ENCODE results near the gene IGLL1.
"Not testable (repeated sequence)": the region's sequence is repeated elsewhere in the genome, so short reads cannot be mapped to it uniquely, and the experiment has no call there.

The IGLL1 gene

DNA sequence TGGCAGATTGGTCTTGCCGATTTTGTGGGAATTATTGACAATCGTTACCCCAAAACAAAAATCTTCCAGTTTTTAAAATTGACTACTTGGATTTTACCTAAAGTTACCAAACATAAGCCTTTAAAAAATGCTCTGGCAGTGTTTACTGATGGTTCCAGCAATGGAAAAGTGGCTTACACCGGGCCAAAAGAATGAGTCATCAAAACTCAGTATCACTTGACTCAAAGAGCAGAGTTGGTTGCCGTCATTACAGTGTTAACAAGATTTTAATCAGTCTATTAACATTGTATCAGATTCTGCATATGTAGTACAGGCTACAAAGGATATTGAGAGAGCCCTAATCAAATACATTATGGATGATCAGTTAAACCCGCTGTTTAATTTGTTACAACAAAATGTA is 37.2 kb downstream of the IGLL1 start:
- no peak overlapping the region for H4K91ac ChIP-seq (ENCODE audit: low read length)
- peaks cover 5% of the 10 kb centered on the region for H3K9me3 ChIP-seq (ENCODE audit: control insufficient read depth, low read length)
- H2AK5ac ChIP-seq (ENCODE audit: low read length, severe bottlenecking), result no peak overlapping the region
- peaks cover 6 to 18% of the 10 kb centered on the region in 2 experiments for H3K27me3 ChIP-seq (ENCODE audit: control insufficient read depth in 1 of 2, insufficient read depth in 1 of 2, low read length in 2 of 2)
- no peak overlapping the region for H3K4ac ChIP-seq (ENCODE audit: low read depth in 1 of 2, low read length in 2 of 2)
- H3K4me1 ChIP-seq (ENCODE audit: control insufficient read depth, insufficient read depth, low read depth, low read length), result no peaks in the 10 kb centered on the region
- no peak overlapping the region for H2BK5ac ChIP-seq (ENCODE audit: low read depth, low read length, poor library complexity, severe bottlenecking)
- WGBS, result 71% methylated on average over 4 of the region's 5 CpGs
- H2BK120ac ChIP-seq (ENCODE audit: low read depth, low read length), result no peak overlapping the region
- H2AFZ ChIP-seq (ENCODE audit: low read depth, low read length), result no peak overlapping the region
- H3K36me3 ChIP-seq (ENCODE audit: control insufficient read depth in 1 of 2, insufficient read depth in 2 of 2, low read depth in 1 of 2, low read length in 2 of 2), result no peaks in the 10 kb centered on the region
- DNase-seq, result peak; percentile 56
- no peak overlapping the region for H3K27ac ChIP-seq (ENCODE audit: low read length, poor library complexity, severe bottlenecking)
- H3K79me1 ChIP-seq (replicated peaks; ENCODE audit: low read length, poor library complexity, severe bottlenecking), result no peaks in the 10 kb centered on the region
- no peak overlapping the region for H2BK12ac ChIP-seq (ENCODE audit: low read length in 2 of 2)
- no peak overlapping the region for H4K8ac ChIP-seq (ENCODE audit: low read length)
- no peak overlapping the region for H3K23ac ChIP-seq (ENCODE audit: low read length in 2 of 2)
- H3K4me3 ChIP-seq (ENCODE audit: insufficient read depth in 1 of 2, low read depth in 1 of 2, low read length in 2 of 2), result no peak overlapping the region
- no peak overlapping the region for H3K9ac ChIP-seq (ENCODE audit: low read length)
- no peak overlapping the region for H2BK15ac ChIP-seq (ENCODE audit: low read depth, poor library complexity, severe bottlenecking)
- H3K4me2 ChIP-seq (ENCODE audit: low read length, poor library complexity, severe bottlenecking), result no peak overlapping the region
- H3K18ac ChIP-seq (ENCODE audit: low read depth in 1 of 2, low read length in 2 of 2), result no peak overlapping the region
- no peak overlapping the region for H3K14ac ChIP-seq (ENCODE audit: low read length in 2 of 2)

DNA sequence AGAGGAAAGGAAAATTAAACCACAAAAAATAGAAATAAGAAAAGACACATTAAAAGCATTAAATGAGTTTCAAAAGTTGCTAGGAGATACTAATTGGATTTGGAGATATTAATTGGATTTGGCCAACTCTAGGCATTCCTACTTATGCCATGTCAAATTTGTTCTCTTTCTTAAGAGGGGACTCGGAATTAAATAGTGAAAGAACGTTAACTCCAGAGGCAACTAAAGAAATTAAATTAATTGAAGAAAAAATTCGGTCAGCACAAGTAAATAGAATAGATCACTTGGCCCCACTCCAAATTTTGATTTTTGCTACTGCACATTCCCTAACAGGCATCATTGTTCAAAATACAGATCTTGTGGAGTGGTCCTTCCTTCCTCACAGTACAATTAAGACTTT is 37.7 kb downstream of the IGLL1 start:
- not testable (repeated sequence) for H3K4me1 ChIP-seq (ENCODE audit: control insufficient read depth, insufficient read depth, low read depth, low read length); H3K9ac ChIP-seq (ENCODE audit: low read length); H2BK120ac ChIP-seq (ENCODE audit: low read depth, low read length); H3K9me3 ChIP-seq (ENCODE audit: control insufficient read depth, low read length); H3K4me2 ChIP-seq (ENCODE audit: low read length, poor library complexity, severe bottlenecking); H3K18ac ChIP-seq (ENCODE audit: low read depth in 1 of 2, low read length in 2 of 2); H2BK5ac ChIP-seq (ENCODE audit: low read depth, low read length, poor library complexity, severe bottlenecking); H2BK15ac ChIP-seq (ENCODE audit: low read depth, poor library complexity, severe bottlenecking); DNase-seq; H3K4me3 ChIP-seq (ENCODE audit: insufficient read depth in 1 of 2, low read depth in 1 of 2, low read length in 2 of 2); H3K27ac ChIP-seq (ENCODE audit: low read length, poor library complexity, severe bottlenecking); H4K8ac ChIP-seq (ENCODE audit: low read length); H2AFZ ChIP-seq (ENCODE audit: low read depth, low read length); H2AK5ac ChIP-seq (ENCODE audit: low read length, severe bottlenecking); H3K79me1 ChIP-seq (replicated peaks; ENCODE audit: low read length, poor library complexity, severe bottlenecking); H3K4ac ChIP-seq (ENCODE audit: low read depth in 1 of 2, low read length in 2 of 2); H3K36me3 ChIP-seq (ENCODE audit: control insufficient read depth in 1 of 2, insufficient read depth in 2 of 2, low read depth in 1 of 2, low read length in 2 of 2); H2BK12ac ChIP-seq (ENCODE audit: low read length in 2 of 2); H4K91ac ChIP-seq (ENCODE audit: low read length); H3K23ac ChIP-seq (ENCODE audit: low read length in 2 of 2); H3K14ac ChIP-seq (ENCODE audit: low read length in 2 of 2)
- H3K27me3 ChIP-seq (ENCODE audit: control insufficient read depth in 1 of 2, insufficient read depth in 1 of 2, low read length in 2 of 2), result peaks cover 11 to 24% of the 10 kb centered on the region in 2 experiments
- WGBS, result 87% methylated on average over 3 of the region's 3 CpGs

DNA sequence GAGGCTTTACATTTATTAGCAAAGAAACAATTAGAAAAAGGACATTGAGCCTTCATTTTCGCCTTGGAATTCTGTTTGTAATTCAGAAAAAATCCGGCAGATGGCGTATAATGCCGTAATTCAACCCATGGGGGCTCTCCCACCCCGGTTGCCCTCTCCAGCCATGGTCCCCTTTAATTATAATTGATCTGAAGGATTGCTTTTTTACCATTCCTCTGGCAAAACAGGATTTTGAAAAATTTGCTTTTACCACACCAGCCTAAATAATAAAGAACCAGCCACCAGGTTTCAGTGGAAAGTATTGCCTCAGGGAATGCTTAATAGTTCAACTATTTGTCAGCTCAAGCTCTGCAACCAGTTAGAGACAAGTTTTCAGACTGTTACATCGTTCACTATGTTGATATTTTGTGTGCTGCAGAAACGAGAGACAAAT is 38.2 kb downstream of the IGLL1 start:
- not testable (repeated sequence) for H3K18ac ChIP-seq (ENCODE audit: low read depth in 1 of 2, low read length in 2 of 2); H3K79me1 ChIP-seq (replicated peaks; ENCODE audit: low read length, poor library complexity, severe bottlenecking); H2BK120ac ChIP-seq (ENCODE audit: low read depth, low read length); H2AFZ ChIP-seq (ENCODE audit: low read depth, low read length); H2BK15ac ChIP-seq (ENCODE audit: low read depth, poor library complexity, severe bottlenecking); H3K4me1 ChIP-seq (ENCODE audit: control insufficient read depth, insufficient read depth, low read depth, low read length); H2BK12ac ChIP-seq (ENCODE audit: low read length in 2 of 2); H3K4me2 ChIP-seq (ENCODE audit: low read length, poor library complexity, severe bottlenecking); H4K91ac ChIP-seq (ENCODE audit: low read length); H3K27ac ChIP-seq (ENCODE audit: low read length, poor library complexity, severe bottlenecking); H3K9me3 ChIP-seq (ENCODE audit: control insufficient read depth, low read length); H2AK5ac ChIP-seq (ENCODE audit: low read length, severe bottlenecking); H3K14ac ChIP-seq (ENCODE audit: low read length in 2 of 2); H3K9ac ChIP-seq (ENCODE audit: low read length); H3K4ac ChIP-seq (ENCODE audit: low read depth in 1 of 2, low read length in 2 of 2); H3K4me3 ChIP-seq (ENCODE audit: insufficient read depth in 1 of 2, low read depth in 1 of 2, low read length in 2 of 2); H2BK5ac ChIP-seq (ENCODE audit: low read depth, low read length, poor library complexity, severe bottlenecking); H3K23ac ChIP-seq (ENCODE audit: low read length in 2 of 2); H3K36me3 ChIP-seq (ENCODE audit: control insufficient read depth in 1 of 2, insufficient read depth in 2 of 2, low read depth in 1 of 2, low read length in 2 of 2); H4K8ac ChIP-seq (ENCODE audit: low read length)
- peaks cover 16 to 29% of the 10 kb centered on the region in 2 experiments for H3K27me3 ChIP-seq (ENCODE audit: control insufficient read depth in 1 of 2, insufficient read depth in 1 of 2, low read length in 2 of 2)
- WGBS, result 36% methylated on average over 3 of the region's 7 CpGs
- peak; percentile 26 for DNase-seq

DNA sequence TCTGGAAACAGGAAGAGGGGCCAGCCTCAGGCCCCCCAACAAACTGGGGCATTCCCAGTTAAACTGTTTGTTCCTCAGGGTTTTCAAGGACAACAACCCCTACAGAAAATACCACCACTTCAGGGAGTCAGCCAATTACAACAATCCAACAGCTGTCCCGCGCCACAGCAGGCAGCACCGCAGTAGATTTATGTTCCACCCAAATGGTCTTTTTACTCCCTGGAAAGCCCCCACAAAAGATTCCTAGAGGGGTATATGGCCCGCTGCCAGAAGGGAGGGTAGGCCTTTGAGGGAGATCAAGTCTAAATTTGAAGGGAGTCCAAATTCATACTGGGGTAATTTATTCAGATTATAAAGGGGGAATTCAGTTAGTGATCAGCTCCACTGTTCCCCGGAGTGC is 39.3 kb downstream of the IGLL1 start:
- H3K4me3 ChIP-seq (ENCODE audit: insufficient read depth in 1 of 2, low read depth in 1 of 2, low read length in 2 of 2), result not testable (repeated sequence)
- WGBS, result 84% methylated on average over 2 of the region's 5 CpGs

More for the DNA sequence above, 39.3 kb downstream of the IGLL1 start:
- not testable (repeated sequence) for H3K4me1 ChIP-seq (ENCODE audit: control insufficient read depth, insufficient read depth, low read depth, low read length); H3K4me2 ChIP-seq (ENCODE audit: low read length, poor library complexity, severe bottlenecking); H2BK120ac ChIP-seq (ENCODE audit: low read depth, low read length); H3K9me3 ChIP-seq (ENCODE audit: control insufficient read depth, low read length); H2AFZ ChIP-seq (ENCODE audit: low read depth, low read length); H3K23ac ChIP-seq (ENCODE audit: low read length in 2 of 2); H3K18ac ChIP-seq (ENCODE audit: low read depth in 1 of 2, low read length in 2 of 2); DNase-seq; H3K4ac ChIP-seq (ENCODE audit: low read depth in 1 of 2, low read length in 2 of 2); H2BK15ac ChIP-seq (ENCODE audit: low read depth, poor library complexity, severe bottlenecking); H3K9ac ChIP-seq (ENCODE audit: low read length); H2BK12ac ChIP-seq (ENCODE audit: low read length in 2 of 2); H3K14ac ChIP-seq (ENCODE audit: low read length in 2 of 2); H3K79me1 ChIP-seq (replicated peaks; ENCODE audit: low read length, poor library complexity, severe bottlenecking); H4K91ac ChIP-seq (ENCODE audit: low read length); H3K27ac ChIP-seq (ENCODE audit: low read length, poor library complexity, severe bottlenecking); H2BK5ac ChIP-seq (ENCODE audit: low read depth, low read length, poor library complexity, severe bottlenecking); H4K8ac ChIP-seq (ENCODE audit: low read length); H3K36me3 ChIP-seq (ENCODE audit: control insufficient read depth in 1 of 2, insufficient read depth in 2 of 2, low read depth in 1 of 2, low read length in 2 of 2); H2AK5ac ChIP-seq (ENCODE audit: low read length, severe bottlenecking)
- peaks cover 19 to 30% of the 10 kb centered on the region in 2 experiments for H3K27me3 ChIP-seq (ENCODE audit: control insufficient read depth in 1 of 2, insufficient read depth in 1 of 2, low read length in 2 of 2)
